Measurements from ENCODE around the gene LCA5L.

- TF ChIP-seq POLR2A (IDR thresholded peaks at IDR 0.05; ENCODE audit: insufficient read depth in 1 of 2, low read depth in 2 of 2, low read length in 2 of 2) (no peak), ZNF362 (CRISPR knock-in tag; IDR thresholded peaks at IDR 0.05; ENCODE audit: borderline replicate concordance) (no peak)
Observed at GRCh38 chr21:39467746-39468145, 22.2 kb upstream of the LCA5L start.
